Fibroblast of mammary gland (primary cell): ENCODE results near the gene SLC44A5.

Source experiments
- DNase-seq: peaks from one replicate; pipeline ENCODE4 v3.0.0-alpha.2; 2010; ENCODE audit warnings: low read depth
- H3K4me3 ChIP-seq: 2 replicates; pipeline ENCODE4 v1.5.1; 2011; ENCODE audit warnings: low read depth, mild to moderate bottlenecking, low read length, moderate library complexity; ENCODE audit not compliant: control insufficient read depth
- TF ChIP-seq, protein P1 (sequence below): conservative IDR thresholded peaks from 2 replicates; pipeline ENCODE4 v1.5.1; 2011; ENCODE audit warnings: low read depth, low read length, inconsistent platforms; ENCODE audit not compliant: control insufficient read depth, insufficient read depth

Gene SLC44A5

DNA sequence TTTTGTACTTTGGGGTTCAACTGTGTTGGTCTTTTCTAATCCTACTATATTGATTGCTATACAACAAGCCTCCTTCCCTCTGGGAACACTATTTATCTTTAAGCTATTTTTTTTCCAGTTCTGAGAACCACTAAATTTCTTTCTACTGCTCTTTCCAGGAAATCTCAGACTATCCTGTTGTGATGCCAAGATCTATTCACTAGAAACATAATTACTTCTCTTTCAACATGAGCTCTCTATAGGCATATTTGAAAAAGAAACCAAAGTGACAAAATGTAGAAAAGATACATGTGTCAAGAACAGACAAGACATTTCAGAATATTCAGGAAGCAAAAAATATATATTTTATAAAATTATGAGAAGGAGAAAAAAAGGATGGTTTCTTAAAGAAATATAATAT lies 82.9 kb downstream of the SLC44A5 start:
- DNase-seq = no peak
- H3K4me3 ChIP-seq = no peak overlapping the region
- TF ChIP-seq, protein P1, sequence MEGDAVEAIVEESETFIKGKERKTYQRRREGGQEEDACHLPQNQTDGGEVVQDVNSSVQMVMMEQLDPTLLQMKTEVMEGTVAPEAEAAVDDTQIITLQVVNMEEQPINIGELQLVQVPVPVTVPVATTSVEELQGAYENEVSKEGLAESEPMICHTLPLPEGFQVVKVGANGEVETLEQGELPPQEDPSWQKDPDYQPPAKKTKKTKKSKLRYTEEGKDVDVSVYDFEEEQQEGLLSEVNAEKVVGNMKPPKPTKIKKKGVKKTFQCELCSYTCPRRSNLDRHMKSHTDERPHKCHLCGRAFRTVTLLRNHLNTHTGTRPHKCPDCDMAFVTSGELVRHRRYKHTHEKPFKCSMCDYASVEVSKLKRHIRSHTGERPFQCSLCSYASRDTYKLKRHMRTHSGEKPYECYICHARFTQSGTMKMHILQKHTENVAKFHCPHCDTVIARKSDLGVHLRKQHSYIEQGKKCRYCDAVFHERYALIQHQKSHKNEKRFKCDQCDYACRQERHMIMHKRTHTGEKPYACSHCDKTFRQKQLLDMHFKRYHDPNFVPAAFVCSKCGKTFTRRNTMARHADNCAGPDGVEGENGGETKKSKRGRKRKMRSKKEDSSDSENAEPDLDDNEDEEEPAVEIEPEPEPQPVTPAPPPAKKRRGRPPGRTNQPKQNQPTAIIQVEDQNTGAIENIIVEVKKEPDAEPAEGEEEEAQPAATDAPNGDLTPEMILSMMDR = no peak

DNA sequence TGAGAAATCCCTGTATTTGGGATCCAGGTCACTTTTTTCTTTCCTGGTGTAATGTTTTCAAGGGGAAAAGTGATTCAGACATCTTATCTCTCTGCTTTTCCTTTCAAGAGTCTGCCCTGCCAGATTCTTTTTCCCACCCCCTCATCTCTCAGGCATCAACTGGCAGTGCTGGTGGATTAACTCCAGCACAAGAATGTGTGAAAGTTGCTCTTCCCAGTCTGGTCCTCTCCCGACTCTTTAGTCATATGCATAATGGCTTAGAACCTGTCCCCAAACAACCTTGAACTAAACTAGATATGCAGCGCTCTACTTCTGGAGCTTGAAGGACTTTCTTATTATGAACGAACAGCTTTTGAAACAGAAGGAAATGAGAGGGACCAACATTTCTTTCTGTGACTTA lies 88.5 kb downstream of the SLC44A5 start:
- no peak overlapping the region for H3K4me3 ChIP-seq
- TF ChIP-seq, protein P1 = no peak
- no peak for DNase-seq

- H3K4me3 ChIP-seq = no peak overlapping the region
- DNase-seq = no peak
- TF ChIP-seq, protein P1 = no peak
Measured at GRCh38 chr1:75521658-75522057, 89.3 kb downstream of the SLC44A5 start.

DNA sequence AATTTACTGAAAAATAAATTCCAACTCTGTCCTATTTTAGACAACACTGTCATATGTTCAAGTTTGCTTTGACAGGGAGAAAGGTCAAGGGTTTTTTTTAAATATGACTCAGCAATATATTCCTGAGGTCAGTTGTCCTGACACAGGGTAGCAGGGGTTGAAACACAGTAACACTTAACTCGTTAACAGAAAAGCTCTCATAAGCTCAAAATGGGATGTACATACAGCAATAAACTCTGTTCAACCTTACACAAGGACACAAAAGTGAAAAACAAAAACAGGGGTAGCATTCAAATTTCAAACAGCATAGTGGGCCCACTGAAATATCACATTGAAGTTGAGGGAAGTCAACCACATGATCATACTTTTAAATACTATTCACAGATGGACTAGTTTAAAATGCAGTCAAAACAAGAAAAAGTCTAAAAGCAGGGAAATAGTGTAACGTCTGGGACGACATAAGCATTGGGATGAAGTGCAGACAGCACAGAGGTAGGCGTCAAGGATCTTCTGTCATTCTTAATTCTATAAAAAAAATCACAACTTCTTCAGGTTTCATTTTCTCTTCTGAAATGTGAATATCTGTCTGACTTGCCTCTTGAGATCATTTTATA lies 89.9 kb downstream of the SLC44A5 start:
- TF ChIP-seq, protein P1 = no peak
- DNase-seq = no peak

GRCh38 chr1:75519651-75520427 lies 91.1 kb downstream of the SLC44A5 start:
- TF ChIP-seq, protein P1 = no peak
- H3K4me3 ChIP-seq = no peak overlapping the region
- no peak for DNase-seq

More for the DNA sequence above, 89.9 kb downstream of the SLC44A5 start:
- no peak overlapping the region for H3K4me3 ChIP-seq

DNA sequence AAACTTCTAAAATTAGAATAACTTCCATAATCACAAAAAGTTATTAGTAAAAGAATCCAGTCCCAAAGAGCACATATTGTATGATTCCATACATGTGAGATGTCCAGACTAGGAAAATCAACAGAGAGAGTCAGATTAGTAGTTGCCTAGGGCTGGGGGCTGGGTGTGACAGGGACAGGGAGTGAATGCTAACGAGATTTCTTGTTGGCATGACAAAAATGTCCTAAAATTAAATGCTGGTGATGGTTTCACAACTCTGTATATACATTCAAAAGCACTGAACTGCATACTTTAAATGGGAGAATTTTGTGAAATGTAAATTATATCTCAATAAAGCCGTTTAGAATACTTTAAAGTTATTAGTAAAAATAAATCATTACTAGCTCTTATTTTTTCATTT lies 92.2 kb downstream of the SLC44A5 start:
- TF ChIP-seq, protein P1 = no peak
- no peak for DNase-seq
- no peak overlapping the region for H3K4me3 ChIP-seq
